Progenitor cell of endocrine pancreas (in vitro differentiated cells): ENCODE data around the gene SLC16A1. TPM values are rescaled to one million over a fixed set of nuclear protein-coding genes. Genes with fewer than 3 reads are reported as not detected.
A peak's percentile ranks its signal among the peaks of the same experiment; 100 is the strongest.
"Not testable (repeated sequence)": the region's sequence is repeated elsewhere in the genome, so short reads cannot be mapped to it uniquely, and the experiment has no call there.

ENCODE experiments used
- DNase-seq: peaks from one replicate; pipeline ENCODE4 v3.0.0; 2021; ENCODE audit warnings: low spot score; ENCODE audit not compliant: unreplicated experiment
- H3K27ac Mint-ChIP-seq: 2 replicates; pipeline ENCODE4 v1.8.0; 2021; ENCODE audit warnings: mild to moderate bottlenecking, moderate library complexity, mixed read lengths
- H3K27me3 Mint-ChIP-seq: 2 replicates; pipeline ENCODE4 v1.8.0; 2021; ENCODE audit warnings: mixed read lengths
- H3K36me3 Mint-ChIP-seq: 2 replicates; pipeline ENCODE4 v1.8.0; 2022; ENCODE audit warnings: mixed read lengths; ENCODE audit not compliant: insufficient read depth
- H3K4me1 Mint-ChIP-seq: 2 replicates; pipeline ENCODE4 v1.8.0; 2021; ENCODE audit warnings: low read depth, mixed read lengths
- H3K4me3 Mint-ChIP-seq: 2 replicates; pipeline ENCODE4 v1.8.0; 2021; ENCODE audit warnings: low read depth, mild to moderate bottlenecking, moderate library complexity, mixed read lengths
- H3K9me3 Mint-ChIP-seq: 2 replicates; pipeline ENCODE4 v1.8.0; 2021; ENCODE audit warnings: low read depth, mixed read lengths
- total RNA-seq: library from RNA; stranded (reverse); gene quantifications from 2 replicates; pipeline ENCODE4 v1.2.1, GENCODE V29; 2021
- TF ChIP-seq, protein P1 (sequence below): fragments of 200-600 bp; sonication (generic); IDR thresholded peaks from one replicate; pipeline ENCODE4 v1.5.0; 2021; ENCODE audit warnings: antibody characterized with exemption, mild to moderate bottlenecking; ENCODE audit not compliant: unreplicated experiment

The SLC16A1 gene
- total RNA-seq, 1 donor from 2014 or later = 65.0 TPM

DNA sequence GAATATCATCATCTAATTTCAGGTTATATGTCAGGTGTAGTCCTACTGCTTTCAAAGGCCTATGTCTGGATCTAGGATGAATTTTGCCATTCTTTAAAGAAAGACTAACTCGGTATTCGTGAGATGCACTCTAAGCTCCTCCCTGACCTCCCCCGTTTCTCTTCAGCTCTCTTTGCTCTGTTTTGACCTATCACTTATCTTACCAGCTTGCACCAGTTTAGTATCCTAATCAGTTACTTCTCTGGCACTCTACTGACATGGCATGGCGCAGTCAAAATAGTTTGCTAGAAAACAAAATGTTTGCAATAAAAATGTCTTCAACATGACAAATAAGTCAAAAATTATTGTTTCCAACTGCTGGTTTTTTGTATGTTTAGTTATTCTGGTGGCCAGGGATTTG lies 8.4 kb upstream of the SLC16A1 start:
- H3K4me3 Mint-ChIP-seq = no peak overlapping the region
- H3K36me3 Mint-ChIP-seq = no peaks in the 10 kb centered on the region

DNA sequence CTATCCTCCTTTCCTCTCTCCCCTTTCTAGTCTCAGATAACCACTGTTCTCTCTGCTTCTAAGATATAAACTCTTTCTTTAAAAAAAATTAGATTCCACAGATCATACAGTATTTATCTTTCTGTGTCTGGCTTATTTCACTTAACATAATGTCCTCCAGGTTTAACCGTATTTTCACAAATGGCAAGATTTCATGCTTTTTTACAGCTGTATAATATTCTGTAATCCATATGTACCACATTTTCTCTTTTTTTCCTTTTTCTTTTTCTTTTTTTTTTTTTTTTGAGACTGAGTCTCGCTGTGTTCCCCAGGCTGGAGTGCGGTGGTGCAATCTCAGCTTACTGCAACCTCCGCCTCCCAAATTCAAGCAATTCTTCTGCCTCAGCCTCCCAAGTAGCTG lies 5.1 kb upstream of the SLC16A1 start:
- H3K4me3 Mint-ChIP-seq = no peak overlapping the region
- H3K27me3 Mint-ChIP-seq = peaks cover 16% of the 10 kb centered on the region
- no peak overlapping the region for H3K27ac Mint-ChIP-seq
- H3K4me1 Mint-ChIP-seq = peaks cover 4% of the 10 kb centered on the region
- no peaks in the 10 kb centered on the region for H3K9me3 Mint-ChIP-seq
- TF ChIP-seq, protein P1, sequence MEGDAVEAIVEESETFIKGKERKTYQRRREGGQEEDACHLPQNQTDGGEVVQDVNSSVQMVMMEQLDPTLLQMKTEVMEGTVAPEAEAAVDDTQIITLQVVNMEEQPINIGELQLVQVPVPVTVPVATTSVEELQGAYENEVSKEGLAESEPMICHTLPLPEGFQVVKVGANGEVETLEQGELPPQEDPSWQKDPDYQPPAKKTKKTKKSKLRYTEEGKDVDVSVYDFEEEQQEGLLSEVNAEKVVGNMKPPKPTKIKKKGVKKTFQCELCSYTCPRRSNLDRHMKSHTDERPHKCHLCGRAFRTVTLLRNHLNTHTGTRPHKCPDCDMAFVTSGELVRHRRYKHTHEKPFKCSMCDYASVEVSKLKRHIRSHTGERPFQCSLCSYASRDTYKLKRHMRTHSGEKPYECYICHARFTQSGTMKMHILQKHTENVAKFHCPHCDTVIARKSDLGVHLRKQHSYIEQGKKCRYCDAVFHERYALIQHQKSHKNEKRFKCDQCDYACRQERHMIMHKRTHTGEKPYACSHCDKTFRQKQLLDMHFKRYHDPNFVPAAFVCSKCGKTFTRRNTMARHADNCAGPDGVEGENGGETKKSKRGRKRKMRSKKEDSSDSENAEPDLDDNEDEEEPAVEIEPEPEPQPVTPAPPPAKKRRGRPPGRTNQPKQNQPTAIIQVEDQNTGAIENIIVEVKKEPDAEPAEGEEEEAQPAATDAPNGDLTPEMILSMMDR = no peak
- no peak for DNase-seq
- no peaks in the 10 kb centered on the region for H3K36me3 Mint-ChIP-seq

More for the DNA sequence above, 8.4 kb upstream of the SLC16A1 start:
- no peaks in the 10 kb centered on the region for H3K27me3 Mint-ChIP-seq
- no peak overlapping the region for H3K27ac Mint-ChIP-seq
- H3K9me3 Mint-ChIP-seq = no peaks in the 10 kb centered on the region
- TF ChIP-seq, protein P1 = no peak
- no peaks in the 10 kb centered on the region for H3K4me1 Mint-ChIP-seq
- no peak for DNase-seq

DNA sequence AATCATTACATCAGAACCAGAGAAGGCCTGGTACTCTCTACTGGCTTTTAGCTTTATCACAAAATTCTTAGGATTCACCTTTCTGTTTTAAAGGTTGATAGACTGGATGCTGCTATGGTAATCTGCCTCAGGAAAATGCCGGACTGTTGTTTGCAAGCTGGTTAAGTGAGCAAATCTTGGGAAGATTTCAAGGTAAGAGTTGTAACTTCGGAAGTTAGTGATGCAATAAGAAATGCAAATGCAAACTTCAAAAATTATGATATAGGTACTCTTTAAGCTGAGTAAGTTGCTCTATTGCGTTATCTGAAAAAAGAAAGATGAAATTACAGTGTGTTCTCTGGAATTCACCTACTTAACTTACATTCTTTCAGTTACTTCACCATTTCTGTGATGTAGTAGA lies 4.4 kb upstream of the SLC16A1 start:
- no peak overlapping the region for H3K27ac Mint-ChIP-seq
- H3K4me1 Mint-ChIP-seq = peaks cover 4% of the 10 kb centered on the region

DNA sequence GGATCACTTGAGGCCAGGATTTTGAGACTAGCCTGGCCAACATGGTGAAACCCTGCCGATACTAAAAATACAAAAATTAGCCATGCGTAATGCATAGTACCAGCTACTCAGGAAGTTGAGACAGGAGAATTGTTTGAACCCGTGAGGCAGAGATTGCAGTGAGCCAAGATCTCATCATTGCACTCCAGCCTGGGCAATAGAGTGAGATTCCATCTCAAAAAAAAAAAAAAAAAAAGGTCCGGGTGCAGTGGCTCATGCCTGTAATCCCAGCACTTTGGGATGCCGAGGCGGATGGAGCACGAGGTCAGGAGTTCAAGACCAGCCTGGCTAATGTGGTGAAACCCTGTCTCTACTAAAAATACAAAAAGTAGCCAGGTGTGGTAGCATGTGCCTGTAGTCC lies 2.2 kb upstream of the SLC16A1 start:
- H3K27ac Mint-ChIP-seq, H3K9me3 Mint-ChIP-seq, H3K4me3 Mint-ChIP-seq, H3K36me3 Mint-ChIP-seq, DNase-seq: not testable (repeated sequence)
- H3K4me1 Mint-ChIP-seq = peaks cover 22% of the 10 kb centered on the region
- peaks cover 16% of the 10 kb centered on the region for H3K27me3 Mint-ChIP-seq

More for the DNA sequence above, 4.4 kb upstream of the SLC16A1 start:
- Mint-ChIP-seq H3K4me3 (no peak overlapping the region), H3K9me3 (no peaks in the 10 kb centered on the region), H3K27me3 (peaks cover 16% of the 10 kb centered on the region), H3K36me3 (no peaks in the 10 kb centered on the region)
- TF ChIP-seq, protein P1 = no peak
- DNase-seq = no peak

DNA sequence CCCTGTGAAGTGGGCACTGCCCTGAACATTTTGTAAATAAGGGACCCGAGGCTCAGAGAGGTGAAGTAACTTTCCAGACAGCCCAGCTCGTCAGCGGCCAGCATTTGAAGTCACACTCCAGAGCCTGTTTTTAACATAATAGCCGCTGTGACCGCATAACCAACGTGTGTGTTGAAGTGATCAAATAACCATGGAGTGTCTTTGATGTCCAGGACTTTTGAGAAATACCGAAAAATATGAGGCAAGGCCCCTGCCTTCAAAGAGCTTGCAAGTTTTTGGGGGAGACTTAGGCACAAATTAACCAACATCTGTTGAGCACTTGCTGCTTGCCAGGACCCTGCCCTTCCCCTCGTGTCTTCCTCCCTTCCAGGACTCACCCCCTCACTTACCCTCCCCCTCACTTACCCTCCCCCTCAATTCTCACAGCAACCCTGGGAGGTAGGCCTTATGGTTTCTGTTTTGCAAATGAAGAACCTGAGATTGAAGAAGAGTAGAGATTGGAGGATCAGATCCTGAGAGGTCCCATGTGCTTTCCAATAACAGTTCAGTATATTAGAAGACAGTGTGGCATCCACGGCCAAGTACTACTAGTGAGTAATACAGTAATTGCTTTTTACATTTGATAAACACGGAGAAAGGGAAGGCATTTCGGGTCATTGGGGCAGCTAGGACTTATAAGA lies 1.3 kb upstream of the SLC16A1 start:
- TF ChIP-seq, protein P1 = no peak
- Mint-ChIP-seq H3K27me3 (peaks cover 16% of the 10 kb centered on the region), H3K4me1 (peaks cover 23% of the 10 kb centered on the region), H3K36me3 (peaks cover 2% of the 10 kb centered on the region), H3K4me3 (peak overlapping the region; percentile 91), H3K9me3 (no peaks in the 10 kb centered on the region), H3K27ac (no peak overlapping the region)
- no peak for DNase-seq

DNA sequence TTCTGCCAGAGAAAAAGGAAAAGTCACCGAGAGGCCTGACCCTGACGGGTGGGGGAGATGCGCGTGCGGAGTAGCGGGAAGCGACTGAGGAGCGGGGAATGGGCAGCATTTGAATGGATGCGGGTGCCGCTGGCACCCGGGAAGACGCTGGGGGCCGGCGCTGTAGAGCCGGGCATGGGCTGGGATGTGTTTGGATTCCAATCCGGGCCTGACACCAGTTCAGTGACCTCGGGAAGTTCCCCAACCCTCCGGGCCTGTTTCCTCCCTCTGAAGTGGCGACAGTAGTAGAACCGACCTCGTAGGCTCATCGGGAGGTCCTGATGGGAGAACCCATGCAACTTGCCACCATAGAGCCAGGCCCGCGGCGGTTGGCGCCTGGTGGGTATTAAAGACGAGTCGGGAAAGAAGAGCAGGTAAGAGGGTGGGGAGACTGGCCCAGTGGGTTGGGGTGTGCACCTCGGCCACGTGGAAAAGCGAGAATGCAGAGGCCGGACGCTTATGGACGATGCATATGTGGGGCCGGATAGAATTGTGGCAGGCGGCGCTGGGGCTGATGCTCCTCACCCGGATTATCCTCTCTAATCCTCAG lies 642 bp upstream of the SLC16A1 start:
- H3K4me1 Mint-ChIP-seq = peaks cover 25% of the 10 kb centered on the region
- H3K27me3 Mint-ChIP-seq = peaks cover 16% of the 10 kb centered on the region
- H3K4me3 Mint-ChIP-seq = peak overlapping the region; percentile 91
- TF ChIP-seq, protein P1 = no peak
- H3K36me3 Mint-ChIP-seq = peaks cover 3% of the 10 kb centered on the region
- H3K9me3 Mint-ChIP-seq = no peaks in the 10 kb centered on the region
- DNase-seq = no peak
- peak overlapping the region; percentile 77 for H3K27ac Mint-ChIP-seq
